ENCODE results near the gene LAMTOR2.

Gene LAMTOR2

GRCh38 chr1:156054500-156055280, at the start of gene LAMTOR2:
LAMTOR2 (plus strand) TSS chr1:156054782; CDS start chr1:156054890, 108 bp downstream.
- H3K9me3 ChIP-seq (ENCODE audit: control insufficient read depth, insufficient read depth, low read length): no peaks in the 10 kb centered on the region
- H3K4me3 ChIP-seq (ENCODE audit: low read depth, low read length): peak within 1 kb of the TSS; percentile 92
- peaks cover 7% of the 10 kb centered on the region for H3K36me3 ChIP-seq (ENCODE audit: control insufficient read depth, insufficient read depth, low read length)
- H3K4me1 ChIP-seq (ENCODE audit: control insufficient read depth, insufficient read depth, low read length): peaks cover 5% of the 10 kb centered on the region
- peak within 1 kb of the TSS; percentile 92 for H3K9ac ChIP-seq (ENCODE audit: low read depth, low read length)
- peaks cover 12% of the 10 kb centered on the region for H3K27me3 ChIP-seq (ENCODE audit: control insufficient read depth, insufficient read depth, low read length)

- Histone ChIP-seq H3K4me1 (ENCODE audit: control insufficient read depth, insufficient read depth, low read length) (peaks cover 2% of the 10 kb centered on the region), H3K27me3 (ENCODE audit: control insufficient read depth, insufficient read depth, low read length) (no peaks in the 10 kb centered on the region), H3K4me3 (ENCODE audit: low read depth, low read length) (no peak overlapping the region), H3K9me3 (ENCODE audit: control insufficient read depth, insufficient read depth, low read length) (no peaks in the 10 kb centered on the region), H3K9ac (ENCODE audit: low read depth, low read length) (no peak overlapping the region), H3K36me3 (ENCODE audit: control insufficient read depth, insufficient read depth, low read length) (peaks cover 10% of the 10 kb centered on the region)
These were observed 49.6 kb upstream of the LAMTOR2 start for GRCh38 chr1:156004843-156005584.

- Histone ChIP-seq H3K36me3 (ENCODE audit: control insufficient read depth, insufficient read depth, low read length) (peaks cover 22% of the 10 kb centered on the region), H3K9ac (ENCODE audit: low read depth, low read length) (no peak overlapping the region), H3K27me3 (ENCODE audit: control insufficient read depth, insufficient read depth, low read length) (no peaks in the 10 kb centered on the region), H3K9me3 (ENCODE audit: control insufficient read depth, insufficient read depth, low read length) (no peaks in the 10 kb centered on the region), H3K4me1 (ENCODE audit: control insufficient read depth, insufficient read depth, low read length) (peaks cover 2% of the 10 kb centered on the region), H3K4me3 (ENCODE audit: low read depth, low read length) (no peak overlapping the region)
These were observed 47.8 kb upstream of the LAMTOR2 start for GRCh38 chr1:156006666-156007376.

- H3K27me3 ChIP-seq (ENCODE audit: control insufficient read depth, insufficient read depth, low read length): no peaks in the 10 kb centered on the region
- H3K9ac ChIP-seq (ENCODE audit: low read depth, low read length): no peak overlapping the region
- H3K36me3 ChIP-seq (ENCODE audit: control insufficient read depth, insufficient read depth, low read length): peaks cover 31% of the 10 kb centered on the region
- no peak overlapping the region for H3K4me3 ChIP-seq (ENCODE audit: low read depth, low read length)
- no peaks in the 10 kb centered on the region for H3K4me1 ChIP-seq (ENCODE audit: control insufficient read depth, insufficient read depth, low read length)
- H3K9me3 ChIP-seq (ENCODE audit: control insufficient read depth, insufficient read depth, low read length): no peaks in the 10 kb centered on the region
These were observed 45.2 kb upstream of the LAMTOR2 start for GRCh38 chr1:156009404-156009803.

GRCh38 chr1:156012051-156012817, 42.3 kb upstream of the LAMTOR2 start:
- H3K4me1 ChIP-seq (ENCODE audit: control insufficient read depth, insufficient read depth, low read length): no peaks in the 10 kb centered on the region
- no peaks in the 10 kb centered on the region for H3K9me3 ChIP-seq (ENCODE audit: control insufficient read depth, insufficient read depth, low read length)
- H3K36me3 ChIP-seq (ENCODE audit: control insufficient read depth, insufficient read depth, low read length): peaks cover 36% of the 10 kb centered on the region
- H3K4me3 ChIP-seq (ENCODE audit: low read depth, low read length): no peak overlapping the region
- H3K27me3 ChIP-seq (ENCODE audit: control insufficient read depth, insufficient read depth, low read length): no peaks in the 10 kb centered on the region
- no peak overlapping the region for H3K9ac ChIP-seq (ENCODE audit: low read depth, low read length)

- no peaks in the 10 kb centered on the region for H3K27me3 ChIP-seq (ENCODE audit: control insufficient read depth, insufficient read depth, low read length)
- no peaks in the 10 kb centered on the region for H3K9me3 ChIP-seq (ENCODE audit: control insufficient read depth, insufficient read depth, low read length)
- no peak overlapping the region for H3K9ac ChIP-seq (ENCODE audit: low read depth, low read length)
- H3K36me3 ChIP-seq (ENCODE audit: control insufficient read depth, insufficient read depth, low read length): peaks cover 34% of the 10 kb centered on the region
- no peak overlapping the region for H3K4me3 ChIP-seq (ENCODE audit: low read depth, low read length)
- no peaks in the 10 kb centered on the region for H3K4me1 ChIP-seq (ENCODE audit: control insufficient read depth, insufficient read depth, low read length)
These were observed 39.8 kb upstream of the LAMTOR2 start for GRCh38 chr1:156014829-156015228.

- Histone ChIP-seq H3K9ac (ENCODE audit: low read depth, low read length) (peak overlapping the region; percentile 32), H3K4me3 (ENCODE audit: low read depth, low read length) (peak overlapping the region; percentile 89), H3K27me3 (ENCODE audit: control insufficient read depth, insufficient read depth, low read length) (peaks cover 9% of the 10 kb centered on the region), H3K4me1 (ENCODE audit: control insufficient read depth, insufficient read depth, low read length) (peaks cover 3% of the 10 kb centered on the region), H3K36me3 (ENCODE audit: control insufficient read depth, insufficient read depth, low read length) (peaks cover 11% of the 10 kb centered on the region), H3K9me3 (ENCODE audit: control insufficient read depth, insufficient read depth, low read length) (no peaks in the 10 kb centered on the region)
These were observed 34.7 kb upstream of the LAMTOR2 start for GRCh38 chr1:156019946-156020292.

- peak within 1 kb of the TSS; percentile 32 for H3K9ac ChIP-seq (ENCODE audit: low read depth, low read length)
- H3K36me3 ChIP-seq (ENCODE audit: control insufficient read depth, insufficient read depth, low read length): peaks cover 9% of the 10 kb centered on the region
These were observed 34.1 kb upstream of the LAMTOR2 start, which contains the start of gene SSR2 for GRCh38 chr1:156020293-156021092. SSR2 (minus strand) TSS chr1:156020951; CDS start chr1:156020167, 784 bp downstream.

GRCh38 chr1:156021093-156021428, 33.5 kb upstream of the LAMTOR2 start:
- Histone ChIP-seq H3K4me1 (ENCODE audit: control insufficient read depth, insufficient read depth, low read length) (peaks cover 4% of the 10 kb centered on the region), H3K27me3 (ENCODE audit: control insufficient read depth, insufficient read depth, low read length) (peaks cover 9% of the 10 kb centered on the region), H3K9ac (ENCODE audit: low read depth, low read length) (no peak overlapping the region), H3K4me3 (ENCODE audit: low read depth, low read length) (peak overlapping the region; percentile 89), H3K36me3 (ENCODE audit: control insufficient read depth, insufficient read depth, low read length) (peaks cover 9% of the 10 kb centered on the region), H3K9me3 (ENCODE audit: control insufficient read depth, insufficient read depth, low read length) (no peaks in the 10 kb centered on the region)

More at GRCh38 chr1:156020293-156021092, 34.1 kb upstream of the LAMTOR2 start, which contains the start of gene SSR2:
- Histone ChIP-seq H3K4me1 (ENCODE audit: control insufficient read depth, insufficient read depth, low read length) (peaks cover 3% of the 10 kb centered on the region), H3K9me3 (ENCODE audit: control insufficient read depth, insufficient read depth, low read length) (no peaks in the 10 kb centered on the region), H3K4me3 (ENCODE audit: low read depth, low read length) (peak within 1 kb of the TSS; percentile 89), H3K27me3 (ENCODE audit: control insufficient read depth, insufficient read depth, low read length) (peaks cover 9% of the 10 kb centered on the region)

GRCh38 chr1:156021954-156022353, 32.6 kb upstream of the LAMTOR2 start:
- peaks cover 9% of the 10 kb centered on the region for H3K27me3 ChIP-seq (ENCODE audit: control insufficient read depth, insufficient read depth, low read length)
- H3K9ac ChIP-seq (ENCODE audit: low read depth, low read length): no peak overlapping the region
- peaks cover 9% of the 10 kb centered on the region for H3K36me3 ChIP-seq (ENCODE audit: control insufficient read depth, insufficient read depth, low read length)
- no peak overlapping the region for H3K4me3 ChIP-seq (ENCODE audit: low read depth, low read length)
- peaks cover 5% of the 10 kb centered on the region for H3K4me1 ChIP-seq (ENCODE audit: control insufficient read depth, insufficient read depth, low read length)
- no peaks in the 10 kb centered on the region for H3K9me3 ChIP-seq (ENCODE audit: control insufficient read depth, insufficient read depth, low read length)

All from iPS-15b (cell line).